Endothelial cell of umbilical vein (primary cell): ENCODE measurements around the gene IFITM10. TPM values are rescaled to one million over a fixed set of nuclear protein-coding genes. Genes with fewer than 3 reads are reported as not detected.
A peak's percentile ranks its signal among the peaks of the same experiment; 100 is the strongest.

Source experiments
- BruUV-seq: library from RNA; stranded (reverse); fragments of 400-500 nt; replicated peaks from 2 replicates; lab custom pipeline; 2021; lab: Mats Ljungman, UMichigan
- CTCF ChIA-PET: fragments of 300-600, 350-600 bp; sonication (Branson Sonifier 250); formaldehyde crosslinking; loops from one replicate; lab custom pipeline; 2021; ENCODE audit warnings: antibody characterized with exemption, inconsistent platforms; lab: Charles Lee
- POLR2A ChIA-PET: fragments of 300-600, 350-600 bp; sonication (Branson Sonifier 250); formaldehyde crosslinking; loops from one replicate; lab custom pipeline; 2021; ENCODE audit warnings: antibody characterized with exemption, inconsistent platforms; lab: Charles Lee
- DNase-seq: peaks from one replicate; pipeline ENCODE4 v3.0.0-alpha.2; 2011; ENCODE audit warnings: low read depth, low spot score
- FAIRE-seq: peaks from 2 replicates; lab custom pipeline; 2011; peaks lifted over from hg19 to GRCh38; lab: Jason Lieb, UNC
- H2AFZ ChIP-seq: 2 replicates; pipeline ENCODE4 v1.6.0; 2012; ENCODE audit warnings: low read depth, low read length, control low read depth, inconsistent platforms
- H3K27ac ChIP-seq: 2 replicates; pipeline ENCODE4 v1.5.1; 2011; ENCODE audit warnings: low read depth, mild to moderate bottlenecking, control low read depth, low read length, moderate library complexity; ENCODE audit not compliant: insufficient read depth
- H3K27me3 ChIP-seq, 2 experiments: 2 replicates each; pipeline versions ENCODE4 v1.6.0 to v1.6.1; 2011; ENCODE audit warnings: low read length in 2 of 2, mixed read lengths in 1 of 2; ENCODE audit not compliant: control insufficient read depth in 2 of 2, insufficient read depth in 2 of 2
- H3K36me3 ChIP-seq, 2 experiments: 2 replicates in 1 of 2; 3 replicates in 1 of 2; pipeline ENCODE4 v1.5.1; 2011; ENCODE audit warnings: low read length in 2 of 2, mild to moderate bottlenecking in 1 of 2, moderate library complexity in 1 of 2; ENCODE audit not compliant: control insufficient read depth in 2 of 2, insufficient read depth in 2 of 2; ENCODE audit errors: extremely low read depth in 1 of 2
- H3K4me1 ChIP-seq: 3 replicates; pipeline ENCODE4 v1.5.1; 2011; ENCODE audit warnings: mild to moderate bottlenecking, low read length; ENCODE audit not compliant: control insufficient read depth, insufficient read depth; ENCODE audit errors: extremely low read depth
- H3K4me2 ChIP-seq: 2 replicates; pipeline ENCODE4 v1.6.1; 2011; ENCODE audit warnings: low read length, control low read depth, mixed read lengths; ENCODE audit not compliant: insufficient read depth
- H3K4me3 ChIP-seq, 3 experiments: fragments of 200-600 bp in 1 of 3; sonication (generic), shearing (Covaris generic) in 1 of 3; replicated peaks in 1 of 3; 2 replicates each; pipeline ENCODE4 v1.5.1; 2011 to 2016; ENCODE audit warnings: control low read depth in 3 of 3, low read length in 3 of 3, mild to moderate bottlenecking in 2 of 3, inconsistent platforms in 1 of 3, low read depth in 1 of 3, moderate library complexity in 1 of 3; ENCODE audit not compliant: insufficient read depth in 1 of 3
- H3K79me2 ChIP-seq: 2 replicates; pipeline ENCODE4 v1.6.0; 2012; ENCODE audit warnings: low read length, inconsistent platforms; ENCODE audit not compliant: control insufficient read depth, insufficient read depth
- H3K9ac ChIP-seq: replicated peaks from 2 replicates; pipeline ENCODE3; 2011; ENCODE audit warnings: low read length, control low read depth; ENCODE audit not compliant: insufficient read depth; ENCODE audit errors: extremely low read depth
- H3K9me1 ChIP-seq: replicated peaks from 3 replicates; pipeline ENCODE4 v1.6.0; 2011; ENCODE audit warnings: mild to moderate bottlenecking, low read length; ENCODE audit not compliant: control insufficient read depth, insufficient read depth; ENCODE audit errors: extremely low read depth
- H3K9me3 ChIP-seq: replicated peaks from 2 replicates; pipeline ENCODE4 v1.5.1; 2012; ENCODE audit warnings: low read length, inconsistent platforms; ENCODE audit not compliant: control insufficient read depth, insufficient read depth
- H4K20me1 ChIP-seq: replicated peaks from 2 replicates; pipeline ENCODE3; 2011; ENCODE audit warnings: mild to moderate bottlenecking, low read length; ENCODE audit not compliant: control insufficient read depth, insufficient read depth; ENCODE audit errors: extremely low read depth
- CTCF ChIP-seq, 2 donors: IDR thresholded peaks; 1 replicate in 1 of 2; 2 replicates in 1 of 2; pipeline ENCODE4 v1.5.1; 2011; ENCODE audit warnings: low read length in 2 of 2, mild to moderate bottlenecking in 2 of 2, moderate library complexity in 2 of 2, control low read depth in 1 of 2, inconsistent platforms in 1 of 2, low read depth in 1 of 2; ENCODE audit not compliant: insufficient read depth in 1 of 2; ENCODE audit errors: extremely low read depth in 1 of 2
- EZH2 ChIP-seq: IDR thresholded peaks from 2 replicates; pipeline ENCODE4 v1.6.1; 2012; ENCODE audit warnings: borderline replicate concordance, low read depth, mild to moderate bottlenecking, moderate library complexity, low read length, inconsistent platforms; ENCODE audit not compliant: severe bottlenecking
- JUN ChIP-seq: IDR thresholded peaks from 2 replicates; pipeline ENCODE4 v1.6.1; 2011; ENCODE audit warnings: borderline replicate concordance, low read depth; ENCODE audit not compliant: insufficient read length, insufficient read depth
- MAX ChIP-seq: IDR thresholded peaks from 2 replicates; pipeline ENCODE4 v1.6.1; 2011; ENCODE audit not compliant: insufficient read depth, insufficient read length
- POLR2A ChIP-seq: IDR thresholded peaks from 2 replicates; pipeline ENCODE4 v1.6.1; 2012; ENCODE audit warnings: low read depth, mild to moderate bottlenecking, control low read depth, low read length
- dilution Hi-C: fragments of 300-500 bp; cut with MboI; formaldehyde crosslinking; loops from one replicate; pipeline ENCODE4 v1.15.0; 2019; ENCODE audit warnings: low sequenced_read_pairs; ENCODE audit not compliant: extremely low pct_ligation_motif_present
- intact Hi-C: fragments of 100-400 bp; cut with micrococcal nuclease; formaldehyde crosslinking; loops from one replicate; pipeline ENCODE4 v1.10.0; 2022
- polyA plus RNA-seq, 4 experiments: library from polyadenylated mRNA; depleted of rRNA in 3 of 4; stranded (reverse) in 3 of 4; unstranded in 1 of 4; fragments of >200 nt; gene quantifications; 2 replicates each; pipeline versions ENCODE4 v1.2.1 to v1.2.3, GENCODE V29; 2011 to 2012; ENCODE audit warnings: missing spikeins in 1 of 4
- total RNA-seq: library from RNA; stranded (reverse); gene quantifications from 2 replicates; pipeline ENCODE4 v1.2.3, GENCODE V29; 2021

Gene IFITM10
- total and polyA plus RNA-seq, 2 donors (not counting 3 experiments of a cell fraction or from before 2014, with no cell fraction given) = 0.04 to 0.66 TPM

- Histone ChIP-seq H3K4me1 (peaks cover 22% of the 10 kb centered on the region), H3K36me3 (peaks cover 0 to 8% of the 10 kb centered on the region in 2 experiments), H3K4me3 (peak overlapping the region; percentile 62 to 72 (median 66)), H3K9ac (peak overlapping the region; percentile 66), H3K9me1 (no peaks in the 10 kb centered on the region), H4K20me1 (no peaks in the 10 kb centered on the region), H3K4me2 (peak overlapping the region; percentile 83), H3K9me3 (no peaks in the 10 kb centered on the region), H3K27ac (peak overlapping the region; percentile 32), H3K27me3 (no peaks in the 10 kb centered on the region), H3K79me2 (peaks cover 9% of the 10 kb centered on the region), H2AFZ (peak overlapping the region; percentile 59)
- dilution Hi-C loops (no loop called here), intact Hi-C loops (loop anchor here (5.0 kb wide), 1 partner anchor 71 kb away; no protein-coding TSS in a partner anchor)
- FAIRE-seq = no peak
- TSS peak; percentile 71 for BruUV-seq
- ChIA-PET POLR2A (no interaction called here), CTCF (interaction anchor here (1.2 to 1.3 kb wide), 2 partner anchors 11 to 69 kb away, joined by 4 to 5 read pairs; no protein-coding TSS in a partner anchor)
- TF ChIP-seq CTCF (IDR thresholded peaks at IDR 0.05; ENCODE audit: extremely low read depth in 1 of 2, insufficient read depth in 1 of 2, low read depth in 1 of 2, low read length in 2 of 2) = no peak
- TF ChIP-seq JUN = no peak
- no peak for TF ChIP-seq EZH2
- TF ChIP-seq POLR2A = no peak
- TF ChIP-seq MAX = no peak
- DNase-seq = no peak
These were observed 13.0 kb upstream of the IFITM10 start for GRCh38 chr11:1763336-1763795.
